ENCODE results near the gene HAL. TPM values are rescaled to one million over a fixed set of nuclear protein-coding genes. Genes with fewer than 3 reads are reported as not detected.

The HAL gene
- polyA plus RNA-seq, 1 donor (not counting 4 experiments of a cell fraction or from before 2014, with no cell fraction given), result 0.51 TPM

DNA sequence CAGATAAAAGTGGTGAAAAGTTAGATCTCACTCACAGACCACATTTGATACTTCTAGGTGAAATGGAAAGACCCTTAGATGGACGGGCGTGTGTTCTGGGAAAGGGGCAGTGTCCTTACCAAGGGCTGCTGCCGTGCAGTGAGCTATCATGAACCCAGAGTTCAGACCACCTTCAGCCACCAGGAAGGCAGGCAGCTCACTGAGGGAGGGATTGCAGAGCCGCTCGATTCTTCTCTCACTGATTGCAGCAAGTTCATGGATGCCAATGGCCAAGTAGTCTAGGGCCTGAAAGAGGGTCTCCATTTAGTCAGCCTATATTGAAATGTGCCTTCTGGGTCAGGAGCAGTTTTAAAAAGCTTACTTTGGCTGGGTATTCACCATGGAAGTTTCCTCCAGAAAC, 15.7 kb downstream of the HAL start:
- Histone ChIP-seq H3K4me3 (ENCODE audit: control insufficient read depth in 2 of 3, extremely low read depth in 1 of 3, insufficient read depth in 2 of 3, low read depth in 1 of 3, low read length in 3 of 3) (no peak overlapping the region), H3K9me1 (ENCODE audit: control insufficient read depth, extremely low read depth, insufficient read depth, low read length) (no peaks in the 10 kb centered on the region), H3K9me3 (ENCODE audit: control insufficient read depth, low read depth, low read length) (no peaks in the 10 kb centered on the region), H3K4me1 (ENCODE audit: control insufficient read depth, extremely low read depth, insufficient read depth, low read length) (no peaks in the 10 kb centered on the region), H4K20me1 (ENCODE audit: control insufficient read depth, extremely low read depth, insufficient read depth, low read length) (no peaks in the 10 kb centered on the region), H3K27me3 (ENCODE audit: control insufficient read depth, extremely low read depth, insufficient read depth, low read length) (no peaks in the 10 kb centered on the region), H3K79me2 (ENCODE audit: control insufficient read depth, insufficient read depth, low read length) (no peaks in the 10 kb centered on the region), H3K27ac (ENCODE audit: control insufficient read depth, insufficient read depth, low read length) (no peak overlapping the region), H3K36me3 (ENCODE audit: control insufficient read depth in 2 of 2, extremely low read depth in 1 of 2, insufficient read depth in 2 of 2, low read length in 2 of 2) (no peaks in the 10 kb centered on the region), H3K9ac (ENCODE audit: control insufficient read depth, extremely low read depth, insufficient read depth, low read length) (no peak overlapping the region), H2AFZ (ENCODE audit: control insufficient read depth, low read length) (no peak overlapping the region), H3K4me2 (ENCODE audit: control insufficient read depth, extremely low read depth, insufficient read depth, low read depth, low read length) (no peak overlapping the region)
- dilution Hi-C loops (cut with MboI; ENCODE audit: extremely low pct_ligation_motif_present, low sequenced_read_pairs), result no loop called here
- TF ChIP-seq, protein P1, sequence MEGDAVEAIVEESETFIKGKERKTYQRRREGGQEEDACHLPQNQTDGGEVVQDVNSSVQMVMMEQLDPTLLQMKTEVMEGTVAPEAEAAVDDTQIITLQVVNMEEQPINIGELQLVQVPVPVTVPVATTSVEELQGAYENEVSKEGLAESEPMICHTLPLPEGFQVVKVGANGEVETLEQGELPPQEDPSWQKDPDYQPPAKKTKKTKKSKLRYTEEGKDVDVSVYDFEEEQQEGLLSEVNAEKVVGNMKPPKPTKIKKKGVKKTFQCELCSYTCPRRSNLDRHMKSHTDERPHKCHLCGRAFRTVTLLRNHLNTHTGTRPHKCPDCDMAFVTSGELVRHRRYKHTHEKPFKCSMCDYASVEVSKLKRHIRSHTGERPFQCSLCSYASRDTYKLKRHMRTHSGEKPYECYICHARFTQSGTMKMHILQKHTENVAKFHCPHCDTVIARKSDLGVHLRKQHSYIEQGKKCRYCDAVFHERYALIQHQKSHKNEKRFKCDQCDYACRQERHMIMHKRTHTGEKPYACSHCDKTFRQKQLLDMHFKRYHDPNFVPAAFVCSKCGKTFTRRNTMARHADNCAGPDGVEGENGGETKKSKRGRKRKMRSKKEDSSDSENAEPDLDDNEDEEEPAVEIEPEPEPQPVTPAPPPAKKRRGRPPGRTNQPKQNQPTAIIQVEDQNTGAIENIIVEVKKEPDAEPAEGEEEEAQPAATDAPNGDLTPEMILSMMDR (optimal IDR thresholded peaks at IDR 0.05 in 1 of 3, IDR thresholded peaks at IDR 0.05 in 1 of 3, conservative IDR thresholded peaks at IDR 0.05 in 1 of 3; ENCODE audit: extremely low read depth in 1 of 3, insufficient read depth in 2 of 3, low read length in 3 of 3), result no peak
- TF ChIP-seq EZH2 (IDR thresholded peaks at IDR 0.05; ENCODE audit: low read length), result no peak
- DNase-seq (ENCODE audit: low read depth, low spot score) (no peak), FAIRE-seq (no peak)

DNA sequence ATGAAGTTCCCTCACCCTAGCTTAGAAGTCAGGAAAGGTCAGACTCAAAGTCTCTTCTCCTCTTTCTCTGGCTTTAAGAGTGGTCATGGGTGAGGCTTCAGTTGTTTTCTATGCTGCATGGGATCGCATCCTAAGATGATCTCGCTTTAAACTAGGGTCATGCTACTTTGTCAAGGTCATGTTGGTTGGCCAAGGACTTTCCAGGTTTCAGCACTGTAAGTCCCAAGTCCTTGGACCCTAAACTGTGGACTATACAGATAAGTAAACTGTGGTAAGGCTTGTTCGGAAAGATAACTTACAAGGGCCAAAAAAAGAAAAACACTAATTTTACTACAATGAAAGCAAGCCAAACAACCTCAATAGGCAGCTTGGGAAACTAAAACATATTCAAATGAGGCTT, 17.4 kb downstream of the HAL start:
- no peaks in the 10 kb centered on the region for H3K27me3 ChIP-seq (ENCODE audit: control insufficient read depth, extremely low read depth, insufficient read depth, low read length)
- no peaks in the 10 kb centered on the region for H3K9me1 ChIP-seq (ENCODE audit: control insufficient read depth, extremely low read depth, insufficient read depth, low read length)
- H3K36me3 ChIP-seq (ENCODE audit: control insufficient read depth in 2 of 2, extremely low read depth in 1 of 2, insufficient read depth in 2 of 2, low read length in 2 of 2), result no peaks in the 10 kb centered on the region
- no peak for TF ChIP-seq EZH2 (IDR thresholded peaks at IDR 0.05; ENCODE audit: low read length)
- TF ChIP-seq, protein P1 (optimal IDR thresholded peaks at IDR 0.05 in 1 of 3, IDR thresholded peaks at IDR 0.05 in 1 of 3, conservative IDR thresholded peaks at IDR 0.05 in 1 of 3; ENCODE audit: extremely low read depth in 1 of 3, insufficient read depth in 2 of 3, low read length in 3 of 3), result no peak
- H3K9me3 ChIP-seq (ENCODE audit: control insufficient read depth, low read depth, low read length), result no peaks in the 10 kb centered on the region
- H3K4me1 ChIP-seq (ENCODE audit: control insufficient read depth, extremely low read depth, insufficient read depth, low read length), result no peaks in the 10 kb centered on the region
- no peaks in the 10 kb centered on the region for H4K20me1 ChIP-seq (ENCODE audit: control insufficient read depth, extremely low read depth, insufficient read depth, low read length)
- dilution Hi-C loops (cut with MboI; ENCODE audit: extremely low pct_ligation_motif_present, low sequenced_read_pairs), result no loop called here
- H3K27ac ChIP-seq (ENCODE audit: control insufficient read depth, insufficient read depth, low read length), result no peak overlapping the region
- no peaks in the 10 kb centered on the region for H3K79me2 ChIP-seq (ENCODE audit: control insufficient read depth, insufficient read depth, low read length)
- no peak overlapping the region for H3K9ac ChIP-seq (ENCODE audit: control insufficient read depth, extremely low read depth, insufficient read depth, low read length)
- DNase-seq (ENCODE audit: low read depth, low spot score), result no peak
- no peak for FAIRE-seq
- no peak overlapping the region for H3K4me3 ChIP-seq (ENCODE audit: control insufficient read depth in 2 of 3, extremely low read depth in 1 of 3, insufficient read depth in 2 of 3, low read depth in 1 of 3, low read length in 3 of 3)
- no peak overlapping the region for H3K4me2 ChIP-seq (ENCODE audit: control insufficient read depth, extremely low read depth, insufficient read depth, low read depth, low read length)
- no peak overlapping the region for H2AFZ ChIP-seq (ENCODE audit: control insufficient read depth, low read length)
